ENCODE data around the gene CINP.

DNA sequence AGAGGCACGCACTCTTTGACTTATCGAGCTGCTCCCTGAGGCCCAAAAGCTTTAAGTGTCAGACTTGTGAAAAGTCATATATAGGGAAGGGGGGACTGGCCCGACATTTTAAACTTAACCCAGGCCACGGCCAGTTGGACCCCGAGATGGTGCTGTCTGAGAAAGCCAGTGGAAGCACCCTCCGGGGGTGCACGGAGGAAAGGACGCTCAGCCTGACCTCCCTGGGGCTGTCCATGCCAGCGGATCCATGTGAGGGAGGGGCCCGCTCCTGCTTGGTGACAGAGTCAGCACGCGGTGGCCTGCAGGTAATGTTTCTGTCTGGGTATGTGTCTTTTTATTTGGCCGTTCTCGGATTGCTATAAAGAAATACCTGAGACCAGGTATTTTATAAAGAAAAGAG is 36.1 kb downstream of the CINP start:
- TF ChIP-seq, protein P1, sequence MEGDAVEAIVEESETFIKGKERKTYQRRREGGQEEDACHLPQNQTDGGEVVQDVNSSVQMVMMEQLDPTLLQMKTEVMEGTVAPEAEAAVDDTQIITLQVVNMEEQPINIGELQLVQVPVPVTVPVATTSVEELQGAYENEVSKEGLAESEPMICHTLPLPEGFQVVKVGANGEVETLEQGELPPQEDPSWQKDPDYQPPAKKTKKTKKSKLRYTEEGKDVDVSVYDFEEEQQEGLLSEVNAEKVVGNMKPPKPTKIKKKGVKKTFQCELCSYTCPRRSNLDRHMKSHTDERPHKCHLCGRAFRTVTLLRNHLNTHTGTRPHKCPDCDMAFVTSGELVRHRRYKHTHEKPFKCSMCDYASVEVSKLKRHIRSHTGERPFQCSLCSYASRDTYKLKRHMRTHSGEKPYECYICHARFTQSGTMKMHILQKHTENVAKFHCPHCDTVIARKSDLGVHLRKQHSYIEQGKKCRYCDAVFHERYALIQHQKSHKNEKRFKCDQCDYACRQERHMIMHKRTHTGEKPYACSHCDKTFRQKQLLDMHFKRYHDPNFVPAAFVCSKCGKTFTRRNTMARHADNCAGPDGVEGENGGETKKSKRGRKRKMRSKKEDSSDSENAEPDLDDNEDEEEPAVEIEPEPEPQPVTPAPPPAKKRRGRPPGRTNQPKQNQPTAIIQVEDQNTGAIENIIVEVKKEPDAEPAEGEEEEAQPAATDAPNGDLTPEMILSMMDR (IDR thresholded peaks at IDR 0.05) = no peak
- TF ChIP-seq POLR2AphosphoS5 (IDR thresholded peaks at IDR 0.05) = no peak
- TF ChIP-seq POLR2A (IDR thresholded peaks at IDR 0.05) = no peak
- no peak for TF ChIP-seq EP300 (IDR thresholded peaks at IDR 0.05)

Data from suprapubic skin (tissue), 4 donors.